Naive B cell (primary cell): ENCODE data around the gene AVPI1. TPM values are rescaled to one million over a fixed set of nuclear protein-coding genes. Genes with fewer than 3 reads are reported as not detected.
"Not testable (repeated sequence)": the region's sequence is repeated elsewhere in the genome, so short reads cannot be mapped to it uniquely, and the experiment has no call there.

Experiments used
- ATAC-seq, 2 donors: fragments of 150-1000 bp; cut with Tn5 transposase; 2 replicates each; pipeline ENCODE4 v1.10.0; 2021; ENCODE audit warnings: low read depth in 2 of 2, mild to moderate bottlenecking in 2 of 2, moderate library complexity in 2 of 2
- DNase-seq: peaks from one replicate; pipeline ENCODE4 v3.0.0; 2022
- H3K27ac Mint-ChIP-seq, 6 donors: one replicate each; pipeline ENCODE4 v1.8.0; 2020 to 2022; ENCODE audit warnings: mild to moderate bottlenecking in 6 of 6, mixed read lengths in 6 of 6, moderate library complexity in 5 of 6, inconsistent platforms in 2 of 6
- H3K27me3 Mint-ChIP-seq, 3 donors: one replicate each; pipeline ENCODE4 v1.8.0; 2021 to 2022; ENCODE audit warnings: mixed read lengths in 3 of 3, mild to moderate bottlenecking in 1 of 3
- H3K36me3 Mint-ChIP-seq, 2 donors: one replicate each; pipeline ENCODE4 v1.8.0; 2020 to 2022; ENCODE audit warnings: mixed read lengths in 2 of 2, inconsistent platforms in 1 of 2, mild to moderate bottlenecking in 1 of 2
- H3K4me1 Mint-ChIP-seq, 3 donors: one replicate each; pipeline ENCODE4 v1.8.0; 2020 to 2022; ENCODE audit warnings: mixed read lengths in 3 of 3, inconsistent platforms in 1 of 3, mild to moderate bottlenecking in 1 of 3, moderate library complexity in 1 of 3
- H3K4me3 Mint-ChIP-seq, 8 donors: one replicate each; pipeline ENCODE4 v1.8.0; 2020 to 2022; ENCODE audit warnings: mild to moderate bottlenecking in 8 of 8, mixed read lengths in 8 of 8, moderate library complexity in 8 of 8, inconsistent platforms in 2 of 8
- H3K9me3 Mint-ChIP-seq, 7 donors: one replicate each; pipeline ENCODE4 v1.8.0; 2020 to 2022; ENCODE audit warnings: mixed read lengths in 7 of 7, mild to moderate bottlenecking in 5 of 7, inconsistent platforms in 2 of 7, moderate library complexity in 1 of 7
- polyA plus RNA-seq, 6 donors: library from polyadenylated mRNA; unstranded; fragments of 300-500 nt; fragmentation: Illumina TruSeq; gene quantifications; one replicate each; pipeline ENCODE4 v1.2.3, GENCODE V29; 2021; ENCODE audit warnings: low read depth in 6 of 6

AVPI1 gene
- polyA plus RNA-seq, 6 donors from 2014 or later: 1.4 to 4.0 (median 2.3) TPM

- no peaks in the 10 kb centered on the region for H3K27me3 Mint-ChIP-seq
- ATAC-seq (no peak), DNase-seq (no peak)
- H3K27ac Mint-ChIP-seq: no peak overlapping the region
- H3K4me1 Mint-ChIP-seq: peaks cover 9 to 14% (median 10%) of the 10 kb centered on the region in 3 donors
- H3K9me3 Mint-ChIP-seq: no peaks in the 10 kb centered on the region
- H3K4me3 Mint-ChIP-seq: no peak overlapping the region
- peaks cover 11 to 20% of the 10 kb centered on the region in 2 donors for H3K36me3 Mint-ChIP-seq
These were observed 35.3 kb downstream of the AVPI1 start for GRCh38 chr10:97651773-97652172.

- no peak overlapping the region for H3K27ac Mint-ChIP-seq
- no peak overlapping the region for H3K4me3 Mint-ChIP-seq
- H3K4me1 Mint-ChIP-seq: peaks cover 9 to 14% (median 10%) of the 10 kb centered on the region in 3 donors
- DNase-seq (no peak), ATAC-seq (no peak)
- H3K9me3 Mint-ChIP-seq: no peaks in the 10 kb centered on the region
- H3K27me3 Mint-ChIP-seq: no peaks in the 10 kb centered on the region
- peaks cover 10 to 14% of the 10 kb centered on the region in 2 donors for H3K36me3 Mint-ChIP-seq
These were observed 36.3 kb downstream of the AVPI1 start for GRCh38 chr10:97650726-97651125.

- Mint-ChIP-seq H3K4me3 (peak overlapping the region in 1 of 8 donors; percentile 52), H3K4me1 (peaks cover 9 to 14% (median 10%) of the 10 kb centered on the region in 3 donors), H3K27ac (peak overlapping the region in 5 of 6 donors; percentile 32 to 83 (median 56)), H3K36me3 (peaks cover 10 to 14% of the 10 kb centered on the region in 2 donors)
- not testable (repeated sequence) for H3K9me3 Mint-ChIP-seq, ATAC-seq, H3K27me3 Mint-ChIP-seq, DNase-seq
These were observed 37.7 kb downstream of the AVPI1 start for GRCh38 chr10:97649405-97649750.

- Mint-ChIP-seq H3K27ac (peak overlapping the region; percentile 32 to 96 (median 70)), H3K27me3 (no peaks in the 10 kb centered on the region), H3K36me3 (peaks cover 10% of the 10 kb centered on the region in 2 donors), H3K4me3 (peak overlapping the region in 3 of 8 donors; percentile 14 to 85 (median 52)), H3K9me3 (no peaks in the 10 kb centered on the region), H3K4me1 (peaks cover 9 to 14% (median 10%) of the 10 kb centered on the region in 3 donors)
- ATAC-seq (peak; percentile 95 to 99), DNase-seq (peak; percentile 47)
These were observed 38.3 kb downstream of the AVPI1 start for GRCh38 chr10:97648562-97649404.

GRCh38 chr10:97647556-97647955 lies 39.5 kb downstream of the AVPI1 start:
- Mint-ChIP-seq H3K27me3 (no peaks in the 10 kb centered on the region), H3K4me1 (peaks cover 14 to 22% (median 19%) of the 10 kb centered on the region in 3 donors), H3K9me3 (no peaks in the 10 kb centered on the region), H3K27ac (peak overlapping the region in 2 of 6 donors; percentile 75 to 83), H3K36me3 (peaks cover under 1% of the 10 kb centered on the region in 2 donors), H3K4me3 (no peak overlapping the region)
- DNase-seq: no peak
- no peak for ATAC-seq

GRCh38 chr10:97644936-97645335 lies 42.1 kb downstream of the AVPI1 start:
- no peak overlapping the region for H3K4me3 Mint-ChIP-seq

GRCh38 chr10:97643441-97643985 lies 43.5 kb downstream of the AVPI1 start:
- Mint-ChIP-seq H3K27me3 (no peaks in the 10 kb centered on the region), H3K27ac (peak overlapping the region in 1 of 6 donors; percentile 26), H3K9me3 (no peaks in the 10 kb centered on the region), H3K4me1 (peaks cover 16 to 31% (median 22%) of the 10 kb centered on the region in 3 donors), H3K36me3 (no peaks in the 10 kb centered on the region), H3K4me3 (peak overlapping the region in 5 of 8 donors; percentile 31 to 98 (median 75))
- no peak for ATAC-seq
- DNase-seq: no peak

More at GRCh38 chr10:97644936-97645335, 42.1 kb downstream of the AVPI1 start:
- H3K9me3 Mint-ChIP-seq: no peaks in the 10 kb centered on the region
- H3K36me3 Mint-ChIP-seq: no peaks in the 10 kb centered on the region
- DNase-seq (no peak), ATAC-seq (no peak)
- H3K27ac Mint-ChIP-seq: no peak overlapping the region
- no peaks in the 10 kb centered on the region for H3K27me3 Mint-ChIP-seq
- H3K4me1 Mint-ChIP-seq: peaks cover 23 to 39% (median 29%) of the 10 kb centered on the region in 3 donors

- not testable (repeated sequence) for ATAC-seq, H3K9me3 Mint-ChIP-seq, H3K36me3 Mint-ChIP-seq, H3K27me3 Mint-ChIP-seq, DNase-seq
- peak overlapping the region in 3 of 6 donors; percentile 43 to 68 (median 56) for H3K27ac Mint-ChIP-seq
- H3K4me1 Mint-ChIP-seq: peaks cover 15 to 26% (median 20%) of the 10 kb centered on the region in 3 donors
- H3K4me3 Mint-ChIP-seq: peak overlapping the region; percentile 19 to 99 (median 89)
These were observed 44.4 kb downstream of the AVPI1 start for GRCh38 chr10:97642471-97643159.

GRCh38 chr10:97640868-97641811 lies 45.9 kb downstream of the AVPI1 start:
- DNase-seq (peak; percentile 45), ATAC-seq (peak; percentile 14 to 15)
- Mint-ChIP-seq H3K27me3 (no peaks in the 10 kb centered on the region), H3K27ac (peak overlapping the region; percentile 76 to 98 (median 96)), H3K36me3 (no peaks in the 10 kb centered on the region), H3K9me3 (no peaks in the 10 kb centered on the region), H3K4me3 (peak overlapping the region; percentile 92 to 99 (median 98)), H3K4me1 (peaks cover 15 to 26% (median 20%) of the 10 kb centered on the region in 3 donors)

GRCh38 chr10:97640174-97640867 lies 46.7 kb downstream of the AVPI1 start, which contains the start of gene PI4K2A:
Gene PI4K2A, plus strand, starts transcription at chr10:97640671. Its CDS starts 72 bp downstream, at chr10:97640743.
- no peaks in the 10 kb centered on the region for H3K36me3 Mint-ChIP-seq
- ATAC-seq: peak; percentile 94
- DNase-seq: peak; percentile 98
- H3K9me3 Mint-ChIP-seq: no peaks in the 10 kb centered on the region
- no peaks in the 10 kb centered on the region for H3K27me3 Mint-ChIP-seq
- H3K27ac Mint-ChIP-seq: peak within 1 kb of the TSS; percentile 76 to 98 (median 96)
- H3K4me1 Mint-ChIP-seq: peaks cover 15 to 26% (median 20%) of the 10 kb centered on the region in 3 donors
- peak within 1 kb of the TSS; percentile 92 to 99 (median 98) for H3K4me3 Mint-ChIP-seq

- not testable (repeated sequence) for H3K9me3 Mint-ChIP-seq, H3K36me3 Mint-ChIP-seq, H3K27me3 Mint-ChIP-seq, DNase-seq, ATAC-seq
- Mint-ChIP-seq H3K4me3 (peak overlapping the region in 2 of 8 donors; percentile 31 to 44), H3K4me1 (peaks cover 15 to 26% (median 20%) of the 10 kb centered on the region in 3 donors), H3K27ac (peak overlapping the region in 1 of 6 donors; percentile 41)
These were observed 48.0 kb downstream of the AVPI1 start for GRCh38 chr10:97639090-97639489.

- no peak for ATAC-seq
These were observed 51.5 kb downstream of the AVPI1 start for GRCh38 chr10:97635577-97635976.

More at GRCh38 chr10:97635577-97635976, 51.5 kb downstream of the AVPI1 start:
- Mint-ChIP-seq H3K4me3 (no peak overlapping the region), H3K9me3 (peaks cover 0 to 2% (median 0%) of the 10 kb centered on the region in 7 donors), H3K27ac (no peak overlapping the region), H3K27me3 (peaks cover 0 to 5% (median 4%) of the 10 kb centered on the region in 3 donors), H3K4me1 (peaks cover 15 to 17% (median 15%) of the 10 kb centered on the region in 3 donors), H3K36me3 (peaks cover 0 to 7% of the 10 kb centered on the region in 2 donors)
- no peak for DNase-seq
